ENCODE results near the gene SPATA3.

The SPATA3 gene

GRCh38 chr2:230995821-230996220, at the start of gene SPATA3:
SPATA3 (plus strand) TSS chr2:230996121; CDS start chr2:230996234, 113 bp downstream.
- no peak for DNase-seq (ENCODE audit: low read depth, low spot score)

GRCh38 chr2:230946429-230947234, 49.3 kb upstream of the SPATA3 start:
- DNase-seq (ENCODE audit: low read depth, low spot score): no peak

GRCh38 chr2:230947235-230947576, 48.7 kb upstream of the SPATA3 start:
- no peak for DNase-seq (ENCODE audit: low read depth, low spot score)

GRCh38 chr2:230947908-230948365, 48.0 kb upstream of the SPATA3 start:
- DNase-seq (ENCODE audit: low read depth, low spot score): no peak

GRCh38 chr2:230949966-230950873, 45.7 kb upstream of the SPATA3 start:
- DNase-seq (ENCODE audit: low read depth, low spot score): no peak

GRCh38 chr2:230950874-230951339, 45.0 kb upstream of the SPATA3 start:
- no peak for DNase-seq (ENCODE audit: low read depth, low spot score)

- no peak for DNase-seq (ENCODE audit: low read depth, low spot score)
These were observed 44.5 kb upstream of the SPATA3 start for GRCh38 chr2:230951396-230951795.

GRCh38 chr2:230952226-230952956, 43.5 kb upstream of the SPATA3 start:
- DNase-seq (ENCODE audit: low read depth, low spot score): no peak

GRCh38 chr2:230953845-230954244, 42.1 kb upstream of the SPATA3 start:
- no peak for DNase-seq (ENCODE audit: low read depth, low spot score)

- no peak for DNase-seq (ENCODE audit: low read depth, low spot score)
These were observed 41.2 kb upstream of the SPATA3 start for GRCh38 chr2:230954746-230955145.

- DNase-seq (ENCODE audit: low read depth, low spot score): no peak
These were observed 40.7 kb upstream of the SPATA3 start for GRCh38 chr2:230955163-230955737.

- peak; percentile 61 for DNase-seq (ENCODE audit: low read depth, low spot score)
These were observed 38.8 kb upstream of the SPATA3 start for GRCh38 chr2:230956827-230957755.

- no peak for DNase-seq (ENCODE audit: low read depth, low spot score)
These were observed 38.0 kb upstream of the SPATA3 start for GRCh38 chr2:230957756-230958391.

GRCh38 chr2:230958820-230959756, 36.8 kb upstream of the SPATA3 start:
- no peak for DNase-seq (ENCODE audit: low read depth, low spot score)

GRCh38 chr2:230960026-230960425, 35.9 kb upstream of the SPATA3 start:
- no peak for DNase-seq (ENCODE audit: low read depth, low spot score)

- peak; percentile 30 for DNase-seq (ENCODE audit: low read depth, low spot score)
These were observed 34.8 kb upstream of the SPATA3 start for GRCh38 chr2:230961091-230961491.

- DNase-seq (ENCODE audit: low read depth, low spot score): no peak
These were observed 31.7 kb upstream of the SPATA3 start for GRCh38 chr2:230964136-230964730.

- no peak for DNase-seq (ENCODE audit: low read depth, low spot score)
These were observed 28.8 kb upstream of the SPATA3 start for GRCh38 chr2:230967113-230967512.
